Fibroblast of lung (primary cell): Measurements from ENCODE around the gene GPN3. TPM values are rescaled to one million over a fixed set of nuclear protein-coding genes. Genes with fewer than 3 reads are reported as not detected.
A peak's percentile ranks its signal among the peaks of the same experiment; 100 is the strongest.

ENCODE experiments used
- DNase-seq, 2 donors: peaks; one replicate each; pipeline versions ENCODE4 v3.0.0 to v3.0.0-alpha.2; 2010; ENCODE audit warnings: low read depth in 2 of 2
- H2AFZ ChIP-seq: 2 replicates; pipeline ENCODE4 v1.5.1; 2012; ENCODE audit warnings: low read length, control low read depth, inconsistent platforms
- H3K27ac ChIP-seq: 2 replicates; pipeline ENCODE4 v1.5.1; 2011; ENCODE audit warnings: low read length, control low read depth; ENCODE audit not compliant: insufficient read depth
- H3K27me3 ChIP-seq: 2 replicates; pipeline ENCODE4 v1.5.1; 2011; ENCODE audit warnings: mild to moderate bottlenecking, low read length; ENCODE audit not compliant: control insufficient read depth, insufficient read depth
- H3K36me3 ChIP-seq: 2 replicates; pipeline ENCODE4 v1.5.1; 2011; ENCODE audit warnings: low read length; ENCODE audit not compliant: control insufficient read depth, insufficient read depth
- H3K4me1 ChIP-seq: 2 replicates; pipeline ENCODE4 v1.5.1; 2011; ENCODE audit warnings: low read length; ENCODE audit not compliant: control insufficient read depth, insufficient read depth; ENCODE audit errors: extremely low read depth
- H3K4me2 ChIP-seq: 2 replicates; pipeline ENCODE4 v1.5.1; 2011; ENCODE audit warnings: low read length, control low read depth; ENCODE audit not compliant: insufficient read depth; ENCODE audit errors: extremely low read depth
- H3K4me3 ChIP-seq, 4 experiments: fragments of 200-600 bp in 1 of 4; sonication (generic) in 1 of 4; replicated peaks in 1 of 4; 2 replicates each; pipeline ENCODE4 v1.5.1; 2011 to 2016; ENCODE audit warnings: low read length in 4 of 4, low read depth in 3 of 4, mild to moderate bottlenecking in 3 of 4, control low read depth in 2 of 4, inconsistent platforms in 1 of 4, mixed read lengths in 1 of 4; ENCODE audit not compliant: insufficient read depth in 1 of 4; ENCODE audit errors: control extremely low read depth in 1 of 4
- H3K79me2 ChIP-seq: 2 replicates; pipeline ENCODE4 v1.5.1; 2012; ENCODE audit warnings: mild to moderate bottlenecking, low read length, inconsistent platforms; ENCODE audit not compliant: control insufficient read depth, insufficient read depth
- H3K9ac ChIP-seq: 2 replicates; pipeline ENCODE4 v1.5.1; 2011; ENCODE audit warnings: mild to moderate bottlenecking, low read length, control low read depth; ENCODE audit not compliant: insufficient read depth
- H3K9me3 ChIP-seq: 2 replicates; pipeline ENCODE4 v1.5.1; 2012; ENCODE audit warnings: low read depth, low read length; ENCODE audit not compliant: control insufficient read depth, insufficient read depth
- H4K20me1 ChIP-seq: 2 replicates; pipeline ENCODE4 v1.5.1; 2011; ENCODE audit warnings: low read length; ENCODE audit not compliant: control insufficient read depth, insufficient read depth; ENCODE audit errors: extremely low read depth
- CTCF ChIP-seq, 2 donors: IDR thresholded peaks in 1 of 2; conservative IDR thresholded peaks in 1 of 2; 1 replicate in 1 of 2; 2 replicates in 1 of 2; pipeline ENCODE4 v1.5.1; 2011 to 2012; ENCODE audit warnings: low read length in 2 of 2, control low read depth in 1 of 2, inconsistent platforms in 1 of 2, low read depth in 1 of 2, mild to moderate bottlenecking in 1 of 2
- EZH2 ChIP-seq: IDR thresholded peaks from 2 replicates; pipeline ENCODE4 v1.5.1; 2012; ENCODE audit warnings: low read length, control low read depth, mild to moderate bottlenecking; ENCODE audit errors: missing control alignments
- polyA plus RNA-seq, 2 donors: library from polyadenylated mRNA; depleted of rRNA in 1 of 2; stranded (reverse) in 1 of 2; unstranded in 1 of 2; fragments of >200 nt; gene quantifications; 2 replicates each; pipeline ENCODE4 v1.2.1, GENCODE V29; 2011 to 2012; ENCODE audit warnings: missing spikeins in 1 of 2
- total RNA-seq: library from RNA; depleted of rRNA; stranded (reverse); fragments of >200 nt; gene quantifications from 2 replicates; pipeline ENCODE4 v1.2.1, GENCODE V29; 2014

GPN3 gene
- total and polyA plus RNA-seq, 2 donors (not counting 1 experiment from before 2014, with no cell fraction given): 8.9 to 29.7 TPM

GRCh38 chr12:110403146-110403975 is 64.7 kb downstream of the GPN3 start, which contains the start of gene ANAPC7:
Gene ANAPC7, minus strand, starts transcription at chr12:110403708. Its CDS starts 81 bp downstream, at chr12:110403627.
- peak; percentile 84 to 94 for DNase-seq

More at GRCh38 chr12:110403146-110403975, 64.7 kb downstream of the GPN3 start, which contains the start of gene ANAPC7:
- peak within 1 kb of the TSS; percentile 100 for H3K4me2 ChIP-seq
- no peaks in the 10 kb centered on the region for H3K27me3 ChIP-seq
- H3K9ac ChIP-seq: peak within 1 kb of the TSS; percentile 78
- H3K36me3 ChIP-seq: peaks cover 5% of the 10 kb centered on the region
- H3K9me3 ChIP-seq: no peaks in the 10 kb centered on the region
- peaks cover 46% of the 10 kb centered on the region for H3K79me2 ChIP-seq
- TF ChIP-seq EZH2 (no peak), CTCF (conservative IDR thresholded peaks at IDR 0.05 in 1 of 2, IDR thresholded peaks at IDR 0.05 in 1 of 2; ENCODE audit: low read depth in 1 of 2, low read length in 2 of 2) (no peak)
- H4K20me1 ChIP-seq: no peaks in the 10 kb centered on the region
- peaks cover 2% of the 10 kb centered on the region for H3K4me1 ChIP-seq
- peak within 1 kb of the TSS; percentile 81 to 100 (median 94) for H3K4me3 ChIP-seq
- H2AFZ ChIP-seq: peak within 1 kb of the TSS; percentile 100
- peak within 1 kb of the TSS; percentile 97 for H3K27ac ChIP-seq

Other genes starting within 250 kb of the GPN3 start
- gene ATP2A2, start 187.0 kb downstream of the GPN3 start, total RNA-seq: 119 and 151 TPM in 2 replicates
- gene ATP2A2, start 187.0 kb downstream of the GPN3 start, polyA plus RNA-seq: 203 and 216 TPM in 2 replicates
- gene ANAPC7, start 64.5 kb downstream of the GPN3 start, total RNA-seq: 44.9 and 49.5 TPM in 2 replicates
- gene ANAPC7, start 64.5 kb downstream of the GPN3 start, polyA plus RNA-seq: 48.7 and 55.2 TPM in 2 replicates
- gene ARPC3, start 17.9 kb downstream of the GPN3 start, total RNA-seq: 136 and 169 TPM in 2 replicates
- 81.1 and 87.4 TPM in 2 replicates for gene ARPC3, start 17.9 kb downstream of the GPN3 start, polyA plus RNA-seq
- gene FAM216A, start 588 bp upstream of the GPN3 start, total RNA-seq: 14.9 and 16.5 TPM in 2 replicates
- gene FAM216A, start 588 bp upstream of the GPN3 start, polyA plus RNA-seq: 20.2 and 28.3 TPM in 2 replicates
- 44.7 and 52.2 TPM in 2 replicates for gene VPS29, start 33.9 kb upstream of the GPN3 start, total RNA-seq
- gene VPS29, start 33.9 kb upstream of the GPN3 start, polyA plus RNA-seq: 172 and 210 TPM in 2 replicates
- 0.50 and 0.77 TPM in 2 replicates for gene RAD9B, start 34.1 kb upstream of the GPN3 start, total RNA-seq
- gene RAD9B, start 34.1 kb upstream of the GPN3 start, polyA plus RNA-seq: 0.40 and 0.53 TPM in 2 replicates
- gene PPTC7, start 115.1 kb upstream of the GPN3 start, total RNA-seq: 4.9 and 6.9 TPM in 2 replicates
- 9.4 and 12.5 TPM in 2 replicates for gene PPTC7, start 115.1 kb upstream of the GPN3 start, polyA plus RNA-seq
- gene TCTN1, start 145.9 kb upstream of the GPN3 start, total RNA-seq: 24.9 and 27.4 TPM in 2 replicates
- 20.3 and 25.0 TPM in 2 replicates for gene TCTN1, start 145.9 kb upstream of the GPN3 start, polyA plus RNA-seq
- 5.9 and 7.4 TPM in 2 replicates for gene HVCN1, start 220.9 kb upstream of the GPN3 start, total RNA-seq
- 3.6 and 3.8 TPM in 2 replicates for gene HVCN1, start 220.9 kb upstream of the GPN3 start, polyA plus RNA-seq